Gastroesophageal sphincter (tissue), 3 donors: ENCODE data around the gene WNT9A.

Experiments used
- POLR2A ChIP-seq, 2 donors: fragments of 450-650 bp; IDR thresholded peaks; one replicate each; pipeline ENCODE4 v1.6.1; 2017; ENCODE audit warnings: antibody characterized with exemption in 2 of 2, mild to moderate bottlenecking in 2 of 2, moderate library complexity in 1 of 2
- TF ChIP-seq, protein P1 (sequence below), 4 experiments: fragments of 200-600 bp in 2 of 4; fragments of 450-650 bp in 2 of 4; sonication (generic) in 1 of 4; IDR thresholded peaks; one replicate each; pipeline ENCODE4 v1.5.1; 2017 to 2019; ENCODE audit warnings: antibody characterized with exemption in 4 of 4, mild to moderate bottlenecking in 2 of 4, moderate library complexity in 2 of 4

DNA sequence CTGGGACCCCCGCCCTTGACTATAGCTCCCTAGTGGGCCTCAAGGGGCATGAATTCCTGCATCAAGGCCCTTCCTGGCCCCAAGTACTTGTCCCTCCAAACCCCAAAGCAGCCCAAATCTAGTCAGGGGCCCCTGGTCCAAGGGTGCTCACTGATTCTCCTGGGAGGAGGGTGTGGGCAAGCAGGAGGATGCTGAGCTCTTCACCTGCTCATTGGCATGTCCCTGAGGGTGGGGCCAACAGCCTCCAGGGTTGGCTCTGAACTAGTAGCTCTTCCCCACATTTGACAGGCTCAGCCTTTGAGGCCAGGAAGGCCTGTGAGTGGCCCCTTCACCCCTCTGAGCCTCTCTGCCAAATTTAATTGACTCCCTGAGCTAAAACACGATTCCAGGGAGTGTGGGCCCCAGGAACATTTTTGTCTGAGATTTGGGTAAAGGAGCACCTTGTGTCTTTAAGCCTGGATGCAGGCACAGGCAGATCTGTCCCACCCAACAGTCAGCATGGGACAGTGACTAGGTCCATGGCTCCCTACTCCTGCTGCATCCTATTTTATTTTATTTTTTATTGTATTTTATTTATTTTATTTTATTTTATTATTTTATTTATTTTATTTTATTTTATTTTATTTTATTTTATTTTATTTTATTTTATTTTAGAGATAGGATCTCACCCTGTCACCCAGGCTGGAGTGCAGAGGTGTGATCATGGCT lies 11.0 kb upstream of the WNT9A start:
- TF ChIP-seq, protein P1, sequence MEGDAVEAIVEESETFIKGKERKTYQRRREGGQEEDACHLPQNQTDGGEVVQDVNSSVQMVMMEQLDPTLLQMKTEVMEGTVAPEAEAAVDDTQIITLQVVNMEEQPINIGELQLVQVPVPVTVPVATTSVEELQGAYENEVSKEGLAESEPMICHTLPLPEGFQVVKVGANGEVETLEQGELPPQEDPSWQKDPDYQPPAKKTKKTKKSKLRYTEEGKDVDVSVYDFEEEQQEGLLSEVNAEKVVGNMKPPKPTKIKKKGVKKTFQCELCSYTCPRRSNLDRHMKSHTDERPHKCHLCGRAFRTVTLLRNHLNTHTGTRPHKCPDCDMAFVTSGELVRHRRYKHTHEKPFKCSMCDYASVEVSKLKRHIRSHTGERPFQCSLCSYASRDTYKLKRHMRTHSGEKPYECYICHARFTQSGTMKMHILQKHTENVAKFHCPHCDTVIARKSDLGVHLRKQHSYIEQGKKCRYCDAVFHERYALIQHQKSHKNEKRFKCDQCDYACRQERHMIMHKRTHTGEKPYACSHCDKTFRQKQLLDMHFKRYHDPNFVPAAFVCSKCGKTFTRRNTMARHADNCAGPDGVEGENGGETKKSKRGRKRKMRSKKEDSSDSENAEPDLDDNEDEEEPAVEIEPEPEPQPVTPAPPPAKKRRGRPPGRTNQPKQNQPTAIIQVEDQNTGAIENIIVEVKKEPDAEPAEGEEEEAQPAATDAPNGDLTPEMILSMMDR (IDR thresholded peaks at IDR 0.05), result no peak
- no peak for TF ChIP-seq POLR2A (IDR thresholded peaks at IDR 0.05)
